HUES64 (cell line): ENCODE measurements around the gene TRAPPC12.
"Not testable (repeated sequence)": the region's sequence is repeated elsewhere in the genome, so short reads cannot be mapped to it uniquely, and the experiment has no call there.

Source experiments
- H3K27ac ChIP-seq: 2 replicates; pipeline ENCODE4 v1.7.0; 2013; ENCODE audit warnings: low read depth, low read length, inconsistent platforms
- H3K27me3 ChIP-seq: 2 replicates; pipeline ENCODE4 v1.6.1; 2013; ENCODE audit warnings: mild to moderate bottlenecking, low read length; ENCODE audit not compliant: insufficient read depth
- H3K36me3 ChIP-seq: 2 replicates; pipeline ENCODE4 v1.6.1; 2013; ENCODE audit warnings: mild to moderate bottlenecking, low read length; ENCODE audit not compliant: insufficient read depth
- H3K4me1 ChIP-seq: 2 replicates; pipeline ENCODE4 v1.6.1; 2013; ENCODE audit warnings: mild to moderate bottlenecking, low read length, moderate library complexity; ENCODE audit not compliant: insufficient read depth
- H3K4me3 ChIP-seq: 2 replicates; pipeline ENCODE4 v1.5.1; 2013; ENCODE audit warnings: mild to moderate bottlenecking, low read length, moderate library complexity
- H3K9ac ChIP-seq: 2 replicates; pipeline ENCODE4 v1.6.1; 2013; ENCODE audit warnings: mild to moderate bottlenecking, low read depth, low read length
- H3K9me3 ChIP-seq: 2 replicates; pipeline ENCODE4 v1.6.1; 2013; ENCODE audit warnings: low read depth, low read length; ENCODE audit not compliant: insufficient read depth
- WGBS: fragments of 150-250, 120-280 bp; methylation state at CpG from one replicate; pipeline ENCODE4 v1.1.7; 2013; ENCODE audit warnings: missing lambda C conversion rate; 5-methylcytosine and 5-hydroxymethylcytosine counted together

TRAPPC12 gene

GRCh38 chr2:3447186-3447585 lies 67.7 kb downstream of the TRAPPC12 start:
- H3K4me3 ChIP-seq, H3K27me3 ChIP-seq, H3K9me3 ChIP-seq, H3K4me1 ChIP-seq, H3K9ac ChIP-seq, H3K27ac ChIP-seq: not testable (repeated sequence)
- peaks cover 41% of the 10 kb centered on the region for H3K36me3 ChIP-seq
- WGBS, result 92% methylated on average over 6 of the region's 6 CpGs

GRCh38 chr2:3447789-3448317 lies 68.4 kb downstream of the TRAPPC12 start:
- Histone ChIP-seq H3K9ac (no peak overlapping the region), H3K4me3 (no peak overlapping the region), H3K4me1 (0 out of 2 replicates have a peak, but pooled peaks cover 5% of the 10 kb centered on the region), H3K36me3 (peaks cover 42% of the 10 kb centered on the region), H3K27ac (no peak overlapping the region), H3K9me3 (no peaks in the 10 kb centered on the region), H3K27me3 (no peaks in the 10 kb centered on the region)
- 95% methylated on average over 9 of the region's 9 CpGs for WGBS

GRCh38 chr2:3448441-3448911 lies 69.0 kb downstream of the TRAPPC12 start:
- H3K27me3 ChIP-seq, H3K4me1 ChIP-seq, H3K9ac ChIP-seq, H3K9me3 ChIP-seq, H3K4me3 ChIP-seq, H3K27ac ChIP-seq: not testable (repeated sequence)
- WGBS, result 92% methylated on average over 35 of the region's 35 CpGs
- H3K36me3 ChIP-seq, result peaks cover 45% of the 10 kb centered on the region

GRCh38 chr2:3449086-3449485 lies 69.6 kb downstream of the TRAPPC12 start:
- WGBS, result 96% methylated on average over 13 of the region's 13 CpGs
- peaks cover 44% of the 10 kb centered on the region for H3K36me3 ChIP-seq

GRCh38 chr2:3449936-3450335 lies 70.4 kb downstream of the TRAPPC12 start:
- Histone ChIP-seq H3K27me3 (no peaks in the 10 kb centered on the region), H3K4me1 (0 out of 2 replicates have a peak, but pooled peaks cover 5% of the 10 kb centered on the region), H3K9me3 (no peaks in the 10 kb centered on the region), H3K4me3 (no peak overlapping the region), H3K9ac (no peak overlapping the region), H3K36me3 (peaks cover 36% of the 10 kb centered on the region), H3K27ac (no peak overlapping the region)
- 94% methylated on average over 11 of the region's 11 CpGs for WGBS

More at GRCh38 chr2:3449086-3449485, 69.6 kb downstream of the TRAPPC12 start:
- no peaks in the 10 kb centered on the region for H3K27me3 ChIP-seq
- H3K4me3 ChIP-seq, result no peak overlapping the region
- H3K9me3 ChIP-seq, result no peaks in the 10 kb centered on the region
- H3K9ac ChIP-seq, result no peak overlapping the region
- H3K27ac ChIP-seq, result no peak overlapping the region
- H3K4me1 ChIP-seq, result 0 out of 2 replicates have a peak, but pooled peaks cover 5% of the 10 kb centered on the region

- no peaks in the 10 kb centered on the region for H3K9me3 ChIP-seq
- whole genome bisulfite sequencing, result 96% methylated on average over 16 of the region's 16 CpGs
Observed at GRCh38 chr2:3450385-3451010, 71.0 kb downstream of the TRAPPC12 start.

GRCh38 chr2:3451169-3451568 lies 71.7 kb downstream of the TRAPPC12 start:
- Histone ChIP-seq H3K36me3 (peaks cover 31% of the 10 kb centered on the region), H3K9me3 (no peaks in the 10 kb centered on the region), H3K27me3 (no peaks in the 10 kb centered on the region), H3K4me3 (no peak overlapping the region), H3K9ac (no peak overlapping the region), H3K4me1 (0 out of 2 replicates have a peak, but pooled peaks cover 5% of the 10 kb centered on the region), H3K27ac (no peak overlapping the region)
- WGBS, result 96% methylated on average over 4 of the region's 4 CpGs

More at GRCh38 chr2:3450385-3451010, 71.0 kb downstream of the TRAPPC12 start:
- Histone ChIP-seq H3K36me3 (peaks cover 32% of the 10 kb centered on the region), H3K9ac (no peak overlapping the region), H3K27me3 (no peaks in the 10 kb centered on the region), H3K4me1 (0 out of 2 replicates have a peak, but pooled peaks cover 5% of the 10 kb centered on the region), H3K27ac (no peak overlapping the region), H3K4me3 (no peak overlapping the region)

GRCh38 chr2:3451926-3452671 lies 72.6 kb downstream of the TRAPPC12 start:
- WGBS, result 80% methylated on average over 17 of the region's 17 CpGs
- no peak overlapping the region for H3K27ac ChIP-seq
- H3K4me1 ChIP-seq, result 0 out of 2 replicates have a peak, but pooled peaks cover 5% of the 10 kb centered on the region
- H3K9me3 ChIP-seq, result no peaks in the 10 kb centered on the region
- H3K4me3 ChIP-seq, result no peak overlapping the region
- no peaks in the 10 kb centered on the region for H3K27me3 ChIP-seq
- H3K9ac ChIP-seq, result no peak overlapping the region
- H3K36me3 ChIP-seq, result peaks cover 33% of the 10 kb centered on the region

GRCh38 chr2:3453190-3453999 lies 73.9 kb downstream of the TRAPPC12 start:
- WGBS, result 93% methylated on average over 20 of the region's 20 CpGs
- Histone ChIP-seq H3K4me1 (0 out of 2 replicates have a peak, but pooled peaks cover 3% of the 10 kb centered on the region), H3K4me3 (no peak overlapping the region), H3K9me3 (no peaks in the 10 kb centered on the region), H3K27ac (no peak overlapping the region), H3K36me3 (peaks cover 31% of the 10 kb centered on the region), H3K9ac (no peak overlapping the region), H3K27me3 (no peaks in the 10 kb centered on the region)

GRCh38 chr2:3454005-3454404 lies 74.5 kb downstream of the TRAPPC12 start:
- not testable (repeated sequence) for H3K9me3 ChIP-seq, H3K27ac ChIP-seq, H3K4me3 ChIP-seq, H3K4me1 ChIP-seq, H3K27me3 ChIP-seq, H3K9ac ChIP-seq
- 95% methylated on average over 6 of the region's 6 CpGs for WGBS
- H3K36me3 ChIP-seq, result peaks cover 34% of the 10 kb centered on the region
